ENCODE data around the gene NR2F1. TPM values are rescaled to one million over a fixed set of nuclear protein-coding genes. Genes with fewer than 3 reads are reported as not detected.
"Not testable (repeated sequence)": the region's sequence is repeated elsewhere in the genome, so short reads cannot be mapped to it uniquely, and the experiment has no call there.

Gene NR2F1
- total RNA-seq, result not detected
- total RNA-seq (2013), result not detected

GRCh38 chr5:93582677-93583438, at the start of gene NR2F1:
Gene NR2F1 (plus strand): TSS chr5:93583222. CDS start chr5:93585024, 1,802 bp downstream.
- DNase-seq (peak in 1 of 2 donors; percentile 46), ATAC-seq (no peak)
- intact Hi-C loops (cut with micrococcal nuclease), result loop anchor here (5.0 kb wide), 1 partner anchor 334 kb away; no protein-coding TSS in a partner anchor
- Histone ChIP-seq H3K4me1 (ENCODE audit: control insufficient read depth, insufficient read depth, low read length) (peaks cover 64% of the 10 kb centered on the region), H3K36me3 (ENCODE audit: control insufficient read depth, insufficient read depth, low read length) (no peaks in the 10 kb centered on the region), H3K27ac (ENCODE audit: low read length) (no peak within 1 kb of the TSS), H3K9me3 (ENCODE audit: control insufficient read depth, insufficient read depth, low read length) (no peaks in the 10 kb centered on the region), H3K4me3 (ENCODE audit: low read length) (no peak within 1 kb of the TSS), H3K27me3 (ENCODE audit: control insufficient read depth, insufficient read depth, low read length) (peaks cover 74% of the 10 kb centered on the region)
- H3K4me1 Mint-ChIP-seq, result peaks cover 35% of the 10 kb centered on the region in 2 donors
- peaks cover 6% of the 10 kb centered on the region for H3K36me3 Mint-ChIP-seq
- H3K27ac Mint-ChIP-seq, result no peak within 1 kb of the TSS
- no peaks in the 10 kb centered on the region for H3K9me3 Mint-ChIP-seq
- TF ChIP-seq, protein P1, sequence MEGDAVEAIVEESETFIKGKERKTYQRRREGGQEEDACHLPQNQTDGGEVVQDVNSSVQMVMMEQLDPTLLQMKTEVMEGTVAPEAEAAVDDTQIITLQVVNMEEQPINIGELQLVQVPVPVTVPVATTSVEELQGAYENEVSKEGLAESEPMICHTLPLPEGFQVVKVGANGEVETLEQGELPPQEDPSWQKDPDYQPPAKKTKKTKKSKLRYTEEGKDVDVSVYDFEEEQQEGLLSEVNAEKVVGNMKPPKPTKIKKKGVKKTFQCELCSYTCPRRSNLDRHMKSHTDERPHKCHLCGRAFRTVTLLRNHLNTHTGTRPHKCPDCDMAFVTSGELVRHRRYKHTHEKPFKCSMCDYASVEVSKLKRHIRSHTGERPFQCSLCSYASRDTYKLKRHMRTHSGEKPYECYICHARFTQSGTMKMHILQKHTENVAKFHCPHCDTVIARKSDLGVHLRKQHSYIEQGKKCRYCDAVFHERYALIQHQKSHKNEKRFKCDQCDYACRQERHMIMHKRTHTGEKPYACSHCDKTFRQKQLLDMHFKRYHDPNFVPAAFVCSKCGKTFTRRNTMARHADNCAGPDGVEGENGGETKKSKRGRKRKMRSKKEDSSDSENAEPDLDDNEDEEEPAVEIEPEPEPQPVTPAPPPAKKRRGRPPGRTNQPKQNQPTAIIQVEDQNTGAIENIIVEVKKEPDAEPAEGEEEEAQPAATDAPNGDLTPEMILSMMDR (IDR thresholded peaks at IDR 0.05), result no peak
- 6% methylated on average over 12 of the region's 21 CpGs for WGBS (ENCODE audit: insufficient coverage)
- H3K4me3 Mint-ChIP-seq, result no peak within 1 kb of the TSS
- peaks cover 37 to 42% of the 10 kb centered on the region in 2 donors for H3K27me3 Mint-ChIP-seq (ENCODE audit: low read depth in 2 of 2)

DNA sequence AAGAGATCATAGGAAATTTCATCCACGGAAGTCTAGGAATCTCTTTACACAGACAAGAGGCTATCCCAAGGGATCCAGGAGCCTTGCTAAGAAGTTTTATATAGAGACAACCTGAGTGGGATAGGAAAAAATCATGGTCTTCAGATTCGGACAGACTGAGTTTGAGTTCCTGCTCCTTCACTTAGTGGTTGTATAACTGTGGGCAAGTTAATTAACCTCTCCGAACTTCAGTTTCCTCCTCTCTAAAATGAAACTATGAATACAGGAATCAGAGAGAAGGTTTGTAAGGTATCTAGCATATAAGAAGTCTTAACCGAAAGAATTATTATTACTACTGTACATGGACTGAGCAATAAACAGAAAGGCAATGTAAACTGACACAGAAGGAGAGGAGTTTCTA, 37.1 kb upstream of the NR2F1 start:
- Mint-ChIP-seq H3K36me3 (no peaks in the 10 kb centered on the region), H3K4me3 (no peak overlapping the region), H3K4me1 (no peaks in the 10 kb centered on the region), H3K27me3 (ENCODE audit: low read depth in 2 of 2) (peaks cover 7 to 15% of the 10 kb centered on the region in 2 donors), H3K27ac (no peak overlapping the region), H3K9me3 (peaks cover 0 to 3% of the 10 kb centered on the region in 2 donors)
- WGBS (ENCODE audit: insufficient coverage), result 100% methylated on average over 2 of the region's 4 CpGs
- Histone ChIP-seq H3K36me3 (ENCODE audit: control insufficient read depth, insufficient read depth, low read length) (no peaks in the 10 kb centered on the region), H3K4me1 (ENCODE audit: control insufficient read depth, insufficient read depth, low read length) (no peaks in the 10 kb centered on the region), H3K4me3 (ENCODE audit: low read length) (no peak overlapping the region), H3K27me3 (ENCODE audit: control insufficient read depth, insufficient read depth, low read length) (peaks cover 4% of the 10 kb centered on the region), H3K9me3 (ENCODE audit: control insufficient read depth, insufficient read depth, low read length) (no peaks in the 10 kb centered on the region), H3K27ac (ENCODE audit: low read length) (no peak overlapping the region)
- no peak for ATAC-seq
- no peak for DNase-seq
- intact Hi-C loops (cut with micrococcal nuclease), result no loop called here
- TF ChIP-seq, protein P1 (IDR thresholded peaks at IDR 0.05), result no peak

DNA sequence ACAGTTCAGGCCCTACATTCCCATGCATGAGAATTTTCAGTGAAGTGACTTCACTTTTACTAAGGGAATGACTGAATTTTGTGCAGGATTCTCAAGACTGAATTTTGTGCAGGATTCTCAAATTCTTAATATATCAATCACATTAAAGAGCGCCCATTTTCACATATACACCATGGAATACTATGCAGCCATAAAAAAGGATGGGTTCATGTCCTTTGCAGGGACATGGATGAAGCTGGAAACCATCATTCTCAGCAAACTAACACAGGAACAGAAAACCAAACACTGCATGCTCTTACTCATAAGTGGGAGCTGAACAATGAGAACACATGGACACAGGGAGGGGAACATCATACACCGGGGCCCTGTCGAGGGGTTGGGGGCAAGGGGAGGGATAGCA, 33.4 kb upstream of the NR2F1 start:
- H3K9me3 Mint-ChIP-seq; H3K36me3 Mint-ChIP-seq; DNase-seq; H3K4me3 Mint-ChIP-seq; ATAC-seq; H3K9me3 ChIP-seq (ENCODE audit: control insufficient read depth, insufficient read depth, low read length); H3K27me3 ChIP-seq (ENCODE audit: control insufficient read depth, insufficient read depth, low read length); H3K4me1 Mint-ChIP-seq; H3K27ac Mint-ChIP-seq; H3K4me3 ChIP-seq (ENCODE audit: low read length); H3K4me1 ChIP-seq (ENCODE audit: control insufficient read depth, insufficient read depth, low read length); H3K27ac ChIP-seq (ENCODE audit: low read length); intact Hi-C loops (cut with micrococcal nuclease); H3K36me3 ChIP-seq (ENCODE audit: control insufficient read depth, insufficient read depth, low read length): not testable (repeated sequence)
- 96% methylated on average over 2 of the region's 3 CpGs for WGBS (ENCODE audit: insufficient coverage)
- peaks cover 12 to 14% of the 10 kb centered on the region in 2 donors for H3K27me3 Mint-ChIP-seq (ENCODE audit: low read depth in 2 of 2)

DNA sequence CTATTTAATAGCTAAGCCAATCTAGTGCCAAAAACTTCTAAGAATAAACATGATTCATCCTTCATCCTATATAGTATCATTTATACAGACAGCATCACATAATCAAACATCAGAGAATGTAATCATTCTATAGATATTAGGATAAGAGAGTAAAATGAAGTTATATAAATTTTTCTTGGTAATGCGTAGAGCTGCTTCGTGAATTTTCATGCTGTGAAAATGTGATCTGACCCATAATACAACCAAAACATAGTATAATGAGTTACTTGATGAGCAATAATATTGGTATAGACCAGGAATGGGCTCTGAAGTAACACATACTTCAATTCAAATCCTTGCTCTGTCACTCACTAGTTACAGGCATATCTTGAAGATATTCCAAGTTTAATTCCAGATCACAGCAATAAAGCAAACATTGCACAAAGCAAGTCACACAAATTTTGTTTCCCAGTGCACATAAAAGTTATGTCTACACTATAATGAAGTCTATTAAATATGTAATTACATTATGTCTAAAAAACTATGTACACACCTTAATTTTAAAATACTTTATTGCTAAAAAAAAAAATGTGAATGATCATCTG, 25.9 kb upstream of the NR2F1 start:
- no CpG with 5 or more reads among the region's 2 CpGs for WGBS (ENCODE audit: insufficient coverage)
- TF ChIP-seq, protein P1 (IDR thresholded peaks at IDR 0.05), result no peak
- Histone ChIP-seq H3K27me3 (ENCODE audit: control insufficient read depth, insufficient read depth, low read length) (peaks cover 7% of the 10 kb centered on the region), H3K36me3 (ENCODE audit: control insufficient read depth, insufficient read depth, low read length) (no peaks in the 10 kb centered on the region), H3K27ac (ENCODE audit: low read length) (no peak overlapping the region), H3K4me3 (ENCODE audit: low read length) (no peak overlapping the region), H3K4me1 (ENCODE audit: control insufficient read depth, insufficient read depth, low read length) (no peaks in the 10 kb centered on the region), H3K9me3 (ENCODE audit: control insufficient read depth, insufficient read depth, low read length) (no peaks in the 10 kb centered on the region)
- Mint-ChIP-seq H3K9me3 (peaks cover 0 to 3% of the 10 kb centered on the region in 2 donors), H3K4me1 (no peaks in the 10 kb centered on the region), H3K27me3 (ENCODE audit: low read depth in 2 of 2) (peaks cover 10 to 25% of the 10 kb centered on the region in 2 donors), H3K27ac (no peak overlapping the region), H3K4me3 (no peak overlapping the region), H3K36me3 (no peaks in the 10 kb centered on the region)
- ATAC-seq, result no peak
- intact Hi-C loops (cut with micrococcal nuclease), result no loop called here
- no peak for DNase-seq

All from natural killer cell (primary cell).